ENCODE data around the gene CAMP.

DNA sequence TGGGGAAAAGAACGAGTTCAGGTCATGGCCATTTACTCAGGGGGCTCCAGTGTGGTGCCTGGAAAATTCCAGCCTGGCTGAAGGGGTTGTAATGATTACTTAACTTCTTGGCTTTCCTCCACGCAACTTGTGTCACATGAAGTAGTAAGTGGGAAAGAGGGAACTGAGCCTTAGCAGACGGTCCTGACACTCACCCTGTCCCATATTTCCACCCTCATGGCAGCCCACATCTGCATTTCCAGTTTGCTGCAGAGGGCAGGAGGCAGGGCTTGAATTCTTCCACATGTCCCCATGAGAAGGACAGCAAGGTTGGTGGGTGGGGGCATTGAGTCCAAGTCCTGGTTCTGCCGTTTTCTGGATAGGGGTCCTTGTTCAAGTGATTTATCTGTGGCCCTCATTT lies 7.8 kb upstream of the CAMP start:
- TF ChIP-seq EZH2 (IDR thresholded peaks at IDR 0.05) (no peak), POLR2AphosphoS5 (IDR thresholded peaks at IDR 0.05; ENCODE audit: borderline replicate concordance, low read depth, low read length) (no peak), FOXP2 (optimal IDR thresholded peaks at IDR 0.05; ENCODE audit: control extremely low read depth, extremely low read length, insufficient read depth) (no peak)
